Measurements from ENCODE around the gene ACAA2.

GRCh38 chr18:49842656-49843055 lies 29.3 kb upstream of the ACAA2 start:
- TF ChIP-seq POLR2A (IDR thresholded peaks at IDR 0.05) (no peak), CTCF (IDR thresholded peaks at IDR 0.05) (no peak)
